Measurements from ENCODE around the gene ADAM19.

The ADAM19 gene

GRCh38 chr5:157612581-157612980, 37.0 kb upstream of the ADAM19 start:
- TF ChIP-seq CTCF (IDR thresholded peaks at IDR 0.05; ENCODE audit: borderline replicate concordance, insufficient read depth, low read depth, low read length), result no peak
- H3K4me3 ChIP-seq (ENCODE audit: low read depth, low read length), result no peak overlapping the region

- TF ChIP-seq CTCF (IDR thresholded peaks at IDR 0.05; ENCODE audit: borderline replicate concordance, insufficient read depth, low read depth, low read length), result no peak
- H3K4me3 ChIP-seq (ENCODE audit: low read depth, low read length), result no peak overlapping the region
Observed at GRCh38 chr5:157611571-157612476, 36.2 kb upstream of the ADAM19 start.

- no peak for TF ChIP-seq CTCF (IDR thresholded peaks at IDR 0.05; ENCODE audit: borderline replicate concordance, insufficient read depth, low read depth, low read length)
Observed at GRCh38 chr5:157610990-157611389, 35.4 kb upstream of the ADAM19 start.

GRCh38 chr5:157608972-157609565, 33.5 kb upstream of the ADAM19 start:
- no peak overlapping the region for H3K4me3 ChIP-seq (ENCODE audit: low read depth, low read length)
- TF ChIP-seq CTCF (IDR thresholded peaks at IDR 0.05; ENCODE audit: borderline replicate concordance, insufficient read depth, low read depth, low read length), result no peak

More at GRCh38 chr5:157610990-157611389, 35.4 kb upstream of the ADAM19 start:
- H3K4me3 ChIP-seq (ENCODE audit: low read depth, low read length), result no peak overlapping the region

- H3K4me3 ChIP-seq (ENCODE audit: low read depth, low read length), result no peak overlapping the region
- no peak for TF ChIP-seq CTCF (IDR thresholded peaks at IDR 0.05; ENCODE audit: borderline replicate concordance, insufficient read depth, low read depth, low read length)
Observed at GRCh38 chr5:157607371-157608161, 32.0 kb upstream of the ADAM19 start.

GRCh38 chr5:157606046-157606445, 30.5 kb upstream of the ADAM19 start:
- H3K4me3 ChIP-seq (ENCODE audit: low read depth, low read length), result no peak overlapping the region
- no peak for TF ChIP-seq CTCF (IDR thresholded peaks at IDR 0.05; ENCODE audit: borderline replicate concordance, insufficient read depth, low read depth, low read length)

Measured in GM12875 (cell line).